K562 (cell line): Measurements from ENCODE around the gene KIRREL1. TPM values are rescaled to one million over a fixed set of nuclear protein-coding genes. Genes with fewer than 3 reads are reported as not detected.

Source experiments
- ATAC-seq: fragments of 200-7000 bp; cut with Tn5 transposase; 3 replicates; pipeline ENCODE4 v1.9.1; 2020; ENCODE audit warnings: moderate library complexity
- BruUV-seq: library from RNA; stranded (reverse); fragments of 400-500 nt; replicated peaks from 2 replicates; lab custom pipeline; 2021; lab: Mats Ljungman, UMichigan
- CTCF ChIA-PET: fragments of 300-600 bp; formaldehyde crosslinking; extraction: SDS; loops from one replicate; lab custom pipeline; 2021; ENCODE audit warnings: low intra/inter-chr PET ratio; lab: Yijun Ruan, JAX
- POLR2A ChIA-PET: fragments of 300-600, 350-650 bp; sonication (Branson Sonifier 250); formaldehyde crosslinking; extraction: SDS; loops from one replicate; lab custom pipeline; 2021; ENCODE audit warnings: antibody characterized with exemption, inconsistent platforms; lab: Yijun Ruan, JAX
- DNase-seq, 4 experiments: peaks; one replicate each; pipeline versions ENCODE4 v3.0.0 to v3.0.0-alpha.2; 2011 to 2018; ENCODE audit warnings: low spot score in 3 of 4, mixed read lengths in 3 of 4; ENCODE audit errors: extremely low read depth in 1 of 4
- FAIRE-seq: peaks from 2 replicates; lab custom pipeline; 2011; peaks lifted over from hg19 to GRCh38; lab: Jason Lieb, UNC
- H2AFZ ChIP-seq: 2 replicates; pipeline ENCODE4 v1.6.0; 2011; ENCODE audit warnings: low read depth, low read length, control low read depth, inconsistent platforms
- H3K27ac ChIP-seq: fragments of 200-600 bp; 3 replicates; pipeline ENCODE4 v1.8.0; 2011; ENCODE audit warnings: low read depth, mild to moderate bottlenecking, control low read depth, inconsistent platforms, low read length, moderate library complexity, mixed read lengths; ENCODE audit errors: extremely low read depth
- H3K27me3 ChIP-seq, 2 experiments: fragments of 300-600 bp in 1 of 2; 2 replicates in 1 of 2; 3 replicates in 1 of 2; pipeline versions ENCODE4 v1.6.0 to v1.8.0; 2011; ENCODE audit warnings: inconsistent platforms in 2 of 2, low read length in 2 of 2, mild to moderate bottlenecking in 1 of 2, mixed read lengths in 1 of 2, moderate library complexity in 1 of 2; ENCODE audit not compliant: control insufficient read depth in 2 of 2, insufficient read depth in 2 of 2
- H3K36me3 ChIP-seq: fragments of 300-600 bp; 3 replicates; pipeline ENCODE4 v1.8.0; 2011; ENCODE audit warnings: mild to moderate bottlenecking, low read length, inconsistent platforms; ENCODE audit not compliant: control insufficient read depth, insufficient read depth
- H3K4me1 ChIP-seq, 2 experiments: fragments of 200-600 bp in 1 of 2; replicated peaks in 1 of 2; 2 replicates in 1 of 2; 3 replicates in 1 of 2; pipeline versions ENCODE4 v1.5.1 to v1.8.0; 2011; ENCODE audit warnings: inconsistent platforms in 2 of 2, low read length in 2 of 2, mild to moderate bottlenecking in 1 of 2, mixed read lengths in 1 of 2, moderate library complexity in 1 of 2; ENCODE audit not compliant: control insufficient read depth in 2 of 2, insufficient read depth in 2 of 2
- H3K4me2 ChIP-seq: 2 replicates; pipeline ENCODE4 v1.6.1; 2011; ENCODE audit warnings: low read length, control low read depth, inconsistent platforms, mixed read lengths; ENCODE audit not compliant: insufficient read depth
- H3K4me3 ChIP-seq: fragments of 200-600 bp; sonication (generic), shearing (Covaris generic); 2 replicates; pipeline ENCODE4 v1.5.1; 2016; ENCODE audit warnings: control low read depth, inconsistent platforms
- H3K79me2 ChIP-seq: fragments of 200-600 bp; 3 replicates; pipeline ENCODE4 v1.8.0; 2011; ENCODE audit warnings: low read length, inconsistent platforms; ENCODE audit not compliant: control insufficient read depth, insufficient read depth
- H3K9ac ChIP-seq, 2 experiments: 2 replicates each; pipeline versions ENCODE4 v1.6.0 to v1.6.1; 2011; ENCODE audit warnings: low read depth in 2 of 2, low read length in 2 of 2, control low read depth in 1 of 2, inconsistent platforms in 1 of 2, mild to moderate bottlenecking in 1 of 2, mixed read lengths in 1 of 2; ENCODE audit not compliant: insufficient read depth in 1 of 2
- H3K9me1 ChIP-seq: one replicate; pipeline ENCODE4 v1.6.0; 2011; ENCODE audit warnings: inconsistent platforms, mild to moderate bottlenecking, low read length, moderate library complexity; ENCODE audit not compliant: control insufficient read depth, insufficient read depth
- H3K9me3 ChIP-seq: replicated peaks from 2 replicates; pipeline ENCODE4 v1.5.1; 2011; ENCODE audit warnings: low read depth, low read length, inconsistent platforms; ENCODE audit not compliant: control insufficient read depth, insufficient read depth
- H4K20me1 ChIP-seq: replicated peaks from 2 replicates; pipeline ENCODE4 v1.6.1; 2011; ENCODE audit warnings: low read length, inconsistent platforms, mixed read lengths; ENCODE audit not compliant: control insufficient read depth, insufficient read depth
- HMG20B ChIP-seq: fragments of 250-450 bp; sonication (Bioruptor Pico); IDR thresholded peaks from 2 replicates; pipeline ENCODE4 v1.5.0; 2021; ENCODE audit warnings: mild to moderate bottlenecking
- MBD2 ChIP-seq: sonication (generic); IDR thresholded peaks from 2 replicates; pipeline ENCODE4 v1.6.1; 2016; ENCODE audit warnings: low read depth, borderline replicate concordance
- MEF2D ChIP-seq: conservative IDR thresholded peaks from 2 replicates; pipeline ENCODE4 v1.6.1; 2016; ENCODE audit warnings: low read depth, missing genetic modification characterization, missing compliant biosample characterization
- NCOA2 ChIP-seq, 2 experiments: fragments of 450-650 bp; IDR thresholded peaks; 2 replicates each; pipeline ENCODE4 v1.6.1; 2018; ENCODE audit warnings: mild to moderate bottlenecking in 2 of 2, moderate library complexity in 1 of 2; ENCODE audit not compliant: partially characterized antibody in 2 of 2
- NFIX ChIP-seq: fragments of 250-450 bp; sonication (Bioruptor Pico); IDR thresholded peaks from 2 replicates; pipeline ENCODE4 v1.4.0; 2020; ENCODE audit warnings: low read depth, mild to moderate bottlenecking, moderate library complexity
- PHB ChIP-seq: fragments of 250-450 bp; sonication (Bioruptor Pico); IDR thresholded peaks from 2 replicates; pipeline ENCODE4 v1.5.0; 2021
- RCOR1 ChIP-seq, 2 experiments: IDR thresholded peaks; 2 replicates each; pipeline ENCODE4 v1.6.1; 2012; ENCODE audit warnings: low read depth in 2 of 2, low read length in 2 of 2, borderline replicate concordance in 1 of 2, improper control_type of control experiment in 1 of 2
- SETDB1 ChIP-seq: IDR thresholded peaks from one replicate; pipeline ENCODE4 v1.6.1; 2012; ENCODE audit warnings: low read length, control low read depth, inconsistent platforms
- ZNF165 ChIP-seq: fragments of 250-450 bp; sonication (Bioruptor Pico); IDR thresholded peaks from 2 replicates; pipeline ENCODE4 v1.4.0; 2020; ENCODE audit warnings: borderline replicate concordance
- WGBS: fragments of 100-300 bp; shearing (Covaris generic); methylation state at CpG from one replicate; pipeline ENCODE4 v1.1.6; 2016; ENCODE audit warnings: low coverage, mixed read lengths; ENCODE audit not compliant: insufficient coverage; ENCODE audit errors: missing lambda C conversion rate; 5-methylcytosine and 5-hydroxymethylcytosine counted together
- in situ Hi-C: fragments of 300-500 bp; cut with MboI; formaldehyde crosslinking; loops from 4 replicates; pipeline ENCODE4 v1.15.0; 2018; ENCODE audit warnings: inconsistent platforms, mixed read lengths
- intact Hi-C: fragments of 100-400 bp; cut with micrococcal nuclease; formaldehyde crosslinking; loops from 2 replicates; pipeline ENCODE4 v1.14.2; 2022
- polyA plus RNA-seq, 8 experiments: library from polyadenylated mRNA; depleted of rRNA in 4 of 8; stranded (reverse) in 5 of 8; unstranded in 3 of 8; fragments of >200 nt; fragmentation: Nextera tagmentation in 2 of 8; fragmentation: Illumina TruSeq in 1 of 8; extraction: Ambion mirVana in 2 of 8; extraction: Trizol in 1 of 8; gene quantifications; 2 replicates each; pipeline versions ENCODE4 v1.2.1 to v1.2.3, GENCODE V29; 2011 to 2014; ENCODE audit warnings: inconsistent platforms in 1 of 8, missing spikeins in 1 of 8
- total RNA-seq, 7 experiments: library from RNA; depleted of rRNA in 6 of 7; stranded (reverse); fragments of >200 nt in 6 of 7; fragmentation: Illumina TruSeq in 2 of 7; extraction: Trizol in 2 of 7; gene quantifications; 2 replicates each; pipeline versions ENCODE4 v1.2.1 to v1.2.3, GENCODE V29; 2011 to 2021; ENCODE audit warnings: low replicate concordance in 1 of 7
- TF ChIP-seq, protein P1 (sequence below): fragments of 450-650 bp; IDR thresholded peaks from 2 replicates; pipeline ENCODE4 v1.6.1; 2016; ENCODE audit warnings: antibody characterized with exemption

Gene KIRREL1
- total and polyA plus RNA-seq, 9 of the 15 experiments (the other 6 are each of a cell fraction or from before 2014, with no cell fraction given), result under 0.01 to 0.22 (median 0.03) TPM; not detected in 3

DNA sequence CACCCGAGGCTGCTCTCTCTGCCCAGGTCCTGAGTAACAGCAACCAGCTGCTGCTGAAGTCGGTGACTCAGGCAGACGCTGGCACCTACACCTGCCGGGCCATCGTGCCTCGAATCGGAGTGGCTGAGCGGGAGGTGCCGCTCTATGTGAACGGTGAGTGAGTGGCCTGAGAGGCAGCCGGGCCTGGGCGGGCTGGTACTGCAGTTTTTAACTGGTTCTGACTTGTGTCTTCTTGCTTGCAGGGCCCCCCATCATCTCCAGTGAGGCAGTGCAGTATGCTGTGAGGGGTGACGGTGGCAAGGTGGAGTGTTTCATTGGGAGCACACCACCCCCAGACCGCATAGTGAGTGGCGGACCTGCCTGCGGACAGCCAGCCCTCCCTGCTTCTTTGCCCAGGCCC lies 96.0 kb downstream of the KIRREL1 start:
- FAIRE-seq, result no peak
- ChIA-PET POLR2A (no interaction called here), CTCF (no interaction called here)
- H4K20me1 ChIP-seq, result no peaks in the 10 kb centered on the region
- H3K4me1 ChIP-seq, result no peaks in the 10 kb centered on the region
- no peaks in the 10 kb centered on the region for H3K79me2 ChIP-seq
- intact Hi-C loops (no loop called here), in situ Hi-C loops (no loop called here)
- H3K9me3 ChIP-seq, result no peaks in the 10 kb centered on the region
- no peak overlapping the region for H3K27ac ChIP-seq
- ATAC-seq, result no peak
- no peak overlapping the region for H3K4me2 ChIP-seq
- no TSS peak for BruUV-seq
- no peak overlapping the region for H3K4me3 ChIP-seq
- no peak overlapping the region for H3K9ac ChIP-seq
- no peak for TF ChIP-seq SETDB1
- TF ChIP-seq MBD2, result no peak
- TF ChIP-seq, protein P1, sequence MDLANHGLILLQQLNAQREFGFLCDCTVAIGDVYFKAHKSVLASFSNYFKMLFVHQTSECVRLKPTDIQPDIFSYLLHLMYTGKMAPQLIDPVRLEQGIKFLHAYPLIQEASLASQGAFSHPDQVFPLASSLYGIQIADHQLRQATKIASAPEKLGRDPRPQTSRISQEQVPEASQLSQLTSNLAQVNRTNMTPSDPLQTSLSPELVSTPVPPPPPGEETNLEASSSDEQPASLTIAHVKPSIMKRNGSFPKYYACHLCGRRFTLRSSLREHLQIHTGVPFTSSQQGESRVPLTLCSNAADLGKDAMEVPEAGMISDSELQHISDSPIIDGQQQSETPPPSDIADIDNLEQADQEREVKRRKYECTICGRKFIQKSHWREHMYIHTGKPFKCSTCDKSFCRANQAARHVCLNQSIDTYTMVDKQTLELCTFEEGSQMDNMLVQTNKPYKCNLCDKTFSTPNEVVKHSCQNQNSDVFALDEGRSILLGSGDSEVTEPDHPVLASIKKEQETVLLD, result no peak
- TF ChIP-seq ZNF165, result no peak
- TF ChIP-seq PHB, result no peak
- TF ChIP-seq NCOA2 (IDR thresholded peaks at IDR 0.05; ENCODE audit: partially characterized antibody in 2 of 2), result no peak
- no peak for TF ChIP-seq NFIX (CRISPR knock-in tag)
- no peak for TF ChIP-seq HMG20B (CRISPR knock-in tag)
- TF ChIP-seq RCOR1 (IDR thresholded peaks at IDR 0.05; ENCODE audit: borderline replicate concordance in 1 of 2, low read depth in 2 of 2, low read length in 2 of 2), result no peak
- TF ChIP-seq MEF2D (tag), result no peak
- peaks cover 23 to 52% of the 10 kb centered on the region in 2 experiments; a peak in 4 of 5 replicates for H3K27me3 ChIP-seq
- WGBS, result under 1% methylated on average over 14 of the region's 16 CpGs
- no peak overlapping the region for H2AFZ ChIP-seq
- no peaks in the 10 kb centered on the region for H3K36me3 ChIP-seq
- no peak for DNase-seq
- no peaks in the 10 kb centered on the region for H3K9me1 ChIP-seq
